NCI-H1694 treated with DMSO at 0.1 percent for 48 hours (cell line): ENCODE measurements around the gene CWC27.
"Not testable (repeated sequence)": the region's sequence is repeated elsewhere in the genome, so short reads cannot be mapped to it uniquely, and the experiment has no call there.

Experiments
- DNase-seq: peaks from one replicate; lab custom pipeline; 2025; lab: John Stamatoyannopoulos, UW

The CWC27 gene

GRCh38 chr5:64789457-64789856 is 20.7 kb downstream of the CWC27 start:
- no peak for DNase-seq

GRCh38 chr5:64790210-64790609 is 21.5 kb downstream of the CWC27 start:
- DNase-seq: no peak

GRCh38 chr5:64792469-64792868 is 23.7 kb downstream of the CWC27 start:
- no peak for DNase-seq

- DNase-seq: no peak
These were observed 25.5 kb downstream of the CWC27 start for GRCh38 chr5:64794053-64794770.

GRCh38 chr5:64796301-64796700 is 27.6 kb downstream of the CWC27 start:
- no peak for DNase-seq

- DNase-seq: no peak
These were observed 32.2 kb downstream of the CWC27 start for GRCh38 chr5:64800926-64801325.

- no peak for DNase-seq
These were observed 37.8 kb downstream of the CWC27 start for GRCh38 chr5:64806537-64806936.

- no peak for DNase-seq
These were observed 38.8 kb downstream of the CWC27 start for GRCh38 chr5:64807520-64807919.

GRCh38 chr5:64811050-64811640 is 42.4 kb downstream of the CWC27 start:
- DNase-seq: peak; percentile 47

- DNase-seq: no peak
These were observed 45.3 kb downstream of the CWC27 start for GRCh38 chr5:64814073-64814472.

GRCh38 chr5:64818245-64818644 is 49.5 kb downstream of the CWC27 start:
- DNase-seq: no peak

- DNase-seq: not testable (repeated sequence)
These were observed 50.6 kb downstream of the CWC27 start for GRCh38 chr5:64819345-64819744.

- DNase-seq: no peak
These were observed 53.6 kb downstream of the CWC27 start for GRCh38 chr5:64822320-64822719.

GRCh38 chr5:64826541-64826940 is 57.8 kb downstream of the CWC27 start:
- no peak for DNase-seq

- DNase-seq: no peak
These were observed 59.0 kb downstream of the CWC27 start for GRCh38 chr5:64827703-64828102.

GRCh38 chr5:64830650-64831049 is 61.9 kb downstream of the CWC27 start:
- DNase-seq: not testable (repeated sequence)

- DNase-seq: no peak
These were observed 63.3 kb downstream of the CWC27 start for GRCh38 chr5:64831996-64832395.

GRCh38 chr5:64834037-64834436 is 65.3 kb downstream of the CWC27 start:
- DNase-seq: no peak

GRCh38 chr5:64834611-64835010 is 65.9 kb downstream of the CWC27 start:
- DNase-seq: no peak

- DNase-seq: no peak
These were observed 66.5 kb downstream of the CWC27 start for GRCh38 chr5:64835266-64835665.

GRCh38 chr5:64836190-64836755 is 67.5 kb downstream of the CWC27 start:
- DNase-seq: no peak

GRCh38 chr5:64836786-64837185 is 68.1 kb downstream of the CWC27 start:
- DNase-seq: no peak

GRCh38 chr5:64838376-64838775 is 69.6 kb downstream of the CWC27 start:
- DNase-seq: no peak

GRCh38 chr5:64838803-64839202 is 70.1 kb downstream of the CWC27 start:
- no peak for DNase-seq
